Fibroblast of skin of left biceps (primary cell): ENCODE results near the gene PIWIL4.
"Not testable (repeated sequence)": the region's sequence is repeated elsewhere in the genome, so short reads cannot be mapped to it uniquely, and the experiment has no call there.

Source experiments
- DNase-seq, 2 experiments: peaks; one replicate each; pipeline ENCODE4 v3.0.0-alpha.2; 2013; ENCODE audit warnings: low read depth in 2 of 2

The PIWIL4 gene

DNA sequence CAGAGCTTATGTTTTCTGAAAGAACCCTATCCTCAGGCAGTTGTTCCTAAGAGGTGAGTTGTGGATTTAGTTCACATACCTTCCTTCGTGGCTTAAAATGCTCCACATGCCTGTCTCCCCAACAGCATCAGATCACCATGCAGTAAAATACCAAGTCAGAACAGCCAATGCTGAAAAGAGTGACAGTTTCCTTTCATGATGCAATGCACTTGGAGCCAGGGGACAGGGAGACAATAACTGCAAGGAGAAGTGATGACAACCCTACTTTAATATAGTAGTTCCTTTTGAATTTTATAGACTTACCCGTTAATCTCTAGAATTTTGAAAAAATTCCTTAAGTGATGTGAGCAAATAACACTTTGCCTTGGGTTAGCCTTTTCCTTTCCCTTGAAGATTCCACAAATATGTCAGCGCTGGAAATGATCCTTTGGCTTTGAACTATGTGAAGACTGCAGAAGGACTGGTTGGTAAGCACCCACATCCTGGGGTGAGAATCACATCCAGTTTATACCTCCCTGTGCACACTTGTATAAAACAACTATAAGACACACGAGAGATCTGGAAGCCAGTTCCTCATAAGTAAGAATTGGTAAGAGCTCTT is 71.2 kb downstream of the PIWIL4 start:
- no peak for DNase-seq

DNA sequence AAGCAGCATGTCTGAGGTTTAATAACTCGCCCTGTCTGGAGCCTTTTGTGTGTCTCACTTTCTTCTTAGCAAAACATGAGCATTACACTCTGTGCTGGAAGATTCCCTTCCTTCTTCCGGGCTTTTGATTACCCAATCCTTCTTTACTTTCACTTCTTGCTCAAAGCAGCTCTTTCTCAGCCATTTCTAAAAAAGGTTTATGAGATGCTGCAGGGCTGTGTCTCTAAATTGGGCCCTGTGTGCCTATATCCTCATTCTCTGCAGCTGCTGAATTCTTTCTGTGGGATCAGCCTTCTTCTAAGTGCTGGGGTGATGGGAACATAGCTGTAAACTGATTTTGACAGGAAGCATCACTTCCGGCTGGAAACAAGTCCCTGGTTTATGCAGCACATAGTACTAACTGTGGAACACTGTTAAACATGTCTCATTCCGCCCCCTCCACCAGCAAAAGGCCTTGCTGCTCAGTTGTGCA is 71.8 kb downstream of the PIWIL4 start:
- DNase-seq, result no peak

DNA sequence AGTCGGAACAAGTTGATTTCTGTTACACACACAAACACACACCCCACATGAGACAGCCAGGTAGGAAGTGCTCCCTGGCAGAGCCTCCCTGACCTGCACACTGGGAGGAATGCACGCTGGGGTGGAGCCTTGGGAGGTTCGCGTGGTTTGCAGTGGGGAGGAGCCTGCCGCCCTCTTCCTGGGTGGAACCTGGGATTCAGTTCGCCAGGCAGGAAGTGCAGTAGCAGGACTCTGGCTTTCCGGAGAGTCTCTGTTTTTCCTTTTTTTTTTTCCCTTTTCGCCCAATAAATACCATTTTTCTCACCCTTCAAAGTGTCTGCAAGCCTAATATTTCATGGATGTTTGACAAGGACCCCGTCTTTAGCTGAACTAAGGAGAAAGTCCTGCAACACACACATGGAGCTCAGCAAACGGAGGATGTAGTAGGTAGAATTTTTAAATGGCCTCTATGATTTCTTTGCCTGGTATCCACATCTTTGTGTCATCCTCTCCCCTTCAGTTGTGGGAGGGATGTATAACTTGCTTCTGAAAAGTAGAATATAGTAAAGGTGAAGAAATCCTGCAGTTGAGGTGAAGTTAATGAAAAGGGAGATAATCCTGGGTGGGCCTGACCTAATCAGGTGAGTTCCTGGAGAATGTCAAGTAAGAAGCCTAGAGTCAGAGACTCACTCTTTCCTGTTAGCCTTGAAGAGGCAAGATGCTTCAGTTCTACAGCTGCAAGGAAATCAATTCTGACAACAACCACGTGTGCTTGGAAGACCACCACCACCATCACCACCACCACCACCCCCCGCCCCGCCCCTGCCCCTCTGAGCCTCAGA is 72.9 kb downstream of the PIWIL4 start:
- DNase-seq, result no peak

DNA sequence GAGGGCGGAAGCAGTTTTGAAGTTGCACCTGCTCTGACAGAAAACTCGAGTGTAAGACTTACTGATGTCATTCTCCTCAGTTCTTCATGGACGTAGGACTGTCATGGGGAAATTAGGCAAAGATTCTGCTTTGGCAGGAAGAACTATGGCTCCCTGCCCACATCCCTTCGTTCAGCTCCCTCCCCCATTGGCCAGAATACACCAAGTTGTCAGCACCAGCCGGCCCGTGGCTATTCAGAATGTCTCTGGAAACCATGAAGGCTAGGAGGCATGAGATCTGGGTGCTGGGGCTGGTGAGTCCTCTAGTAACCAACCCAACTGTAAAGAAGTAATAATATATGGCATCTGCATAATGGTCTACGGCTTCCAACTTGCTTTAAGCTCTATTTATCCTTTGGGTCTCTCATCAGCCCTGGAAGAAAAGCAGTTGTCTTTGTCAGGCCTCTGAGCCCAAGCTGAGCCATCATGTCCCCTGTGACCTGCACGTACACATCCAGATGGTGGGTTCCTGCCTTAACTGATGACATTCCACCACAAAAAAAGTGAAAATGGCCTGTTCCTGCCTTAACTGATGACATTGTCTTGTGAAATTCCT is 74.1 kb downstream of the PIWIL4 start:
- no peak for DNase-seq

DNA sequence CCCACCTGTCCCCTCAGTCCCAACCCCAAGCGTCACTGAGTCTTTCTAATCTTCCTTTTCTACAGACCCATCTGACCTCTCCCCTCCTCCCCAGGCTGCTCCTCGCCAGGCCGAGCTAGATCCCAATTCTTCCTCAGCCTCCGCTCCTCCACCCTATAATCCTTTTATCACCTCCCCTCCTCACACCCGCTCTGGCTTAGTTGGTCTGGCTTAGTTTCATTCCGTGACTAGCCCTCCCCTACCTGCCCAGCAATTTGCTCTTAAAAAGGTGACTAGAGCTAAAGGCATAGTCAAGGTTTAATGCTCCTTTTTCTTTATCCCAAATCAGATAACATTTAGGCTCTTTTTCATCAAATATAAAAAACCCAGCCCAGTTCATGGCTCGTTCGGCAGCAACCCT is 76.0 kb downstream of the PIWIL4 start:
- not testable (repeated sequence) for DNase-seq

DNA sequence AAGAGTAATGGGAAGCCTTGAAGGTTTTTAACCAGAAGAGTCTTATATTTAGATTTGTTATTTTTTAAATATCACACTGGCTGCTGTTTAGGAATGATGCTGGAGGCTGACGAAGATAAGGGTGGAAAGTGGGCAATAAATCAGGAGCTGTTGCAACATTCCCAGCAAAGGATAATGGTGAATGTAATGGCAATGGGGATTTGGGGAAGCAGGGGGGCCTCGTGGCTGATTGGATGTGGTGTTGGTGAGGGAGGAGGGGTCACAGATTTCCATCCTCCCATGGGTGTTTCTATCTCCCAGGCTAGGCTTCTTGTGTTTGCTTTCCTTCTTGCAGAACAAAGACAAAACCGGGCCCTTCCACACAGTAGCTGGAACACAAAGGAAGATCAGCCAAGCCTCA is 80.8 kb downstream of the PIWIL4 start:
- DNase-seq, result no peak

DNA sequence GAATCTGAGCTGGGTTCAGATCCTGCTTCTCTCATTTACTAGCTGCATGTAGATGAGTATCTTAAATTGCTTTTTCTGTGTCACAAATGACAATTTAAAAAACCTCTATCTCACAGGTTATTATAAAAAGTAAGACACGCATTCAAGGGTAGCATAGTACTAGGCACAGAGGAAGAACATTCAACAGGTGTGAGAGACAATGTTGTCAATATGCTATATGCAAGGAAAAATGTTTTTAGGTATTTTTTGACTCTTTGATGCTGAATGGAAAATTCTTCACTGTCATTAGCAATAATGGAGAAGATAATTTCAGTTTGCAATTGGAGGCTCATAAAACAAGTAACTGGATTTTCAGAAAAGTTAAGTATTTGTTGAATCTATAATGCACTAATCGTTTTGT is 81.6 kb downstream of the PIWIL4 start:
- DNase-seq, result no peak

DNA sequence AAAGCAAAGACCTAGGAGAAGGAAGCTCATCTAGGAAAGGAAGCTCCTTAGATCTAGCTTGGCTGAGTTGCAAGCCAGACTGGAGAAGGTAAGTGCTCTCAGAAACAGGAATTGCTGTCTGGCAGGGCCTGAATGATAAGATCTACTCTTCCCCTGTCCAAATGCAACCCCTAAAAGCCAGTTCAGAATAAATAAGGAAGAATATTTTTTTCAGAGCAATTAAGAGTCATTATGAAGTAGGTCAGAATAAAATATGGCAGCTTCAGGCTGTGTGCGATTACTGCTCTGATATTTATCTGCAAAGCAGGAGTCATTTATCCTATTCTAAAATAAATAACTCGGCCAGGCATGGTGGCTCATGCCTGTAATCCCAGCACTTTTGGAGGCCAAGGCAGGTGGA is 82.1 kb downstream of the PIWIL4 start:
- no peak for DNase-seq

DNA sequence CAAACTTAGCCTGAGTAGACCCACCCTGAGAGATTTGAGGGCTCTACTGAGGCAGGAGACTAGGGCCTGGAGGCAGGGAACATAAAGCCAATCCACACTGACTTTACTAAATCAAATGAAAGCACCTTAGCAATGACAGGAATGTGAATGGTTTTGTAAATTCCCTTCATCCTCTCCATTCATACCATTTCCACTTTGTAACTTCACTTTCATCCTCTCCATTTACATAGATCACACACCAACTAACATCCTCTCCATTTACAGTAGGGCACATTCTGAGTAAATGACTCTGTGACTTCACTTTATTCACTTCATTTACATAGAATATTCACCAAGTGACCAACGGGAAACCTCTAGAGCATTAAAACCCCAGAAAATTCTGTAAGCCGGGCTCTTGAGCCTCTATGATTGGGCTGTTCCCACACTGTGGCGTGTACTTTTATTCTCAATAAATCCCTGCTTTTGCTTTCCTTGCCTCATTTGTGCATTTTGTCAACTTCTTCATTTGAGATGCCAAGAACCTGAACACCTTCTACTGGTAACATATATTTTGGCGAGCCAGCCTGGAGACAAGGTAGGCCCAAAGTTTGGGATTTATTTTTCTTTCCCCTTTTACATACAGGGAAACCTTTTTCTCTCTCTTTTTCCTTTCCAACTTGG is 82.9 kb downstream of the PIWIL4 start:
- DNase-seq, result no peak

DNA sequence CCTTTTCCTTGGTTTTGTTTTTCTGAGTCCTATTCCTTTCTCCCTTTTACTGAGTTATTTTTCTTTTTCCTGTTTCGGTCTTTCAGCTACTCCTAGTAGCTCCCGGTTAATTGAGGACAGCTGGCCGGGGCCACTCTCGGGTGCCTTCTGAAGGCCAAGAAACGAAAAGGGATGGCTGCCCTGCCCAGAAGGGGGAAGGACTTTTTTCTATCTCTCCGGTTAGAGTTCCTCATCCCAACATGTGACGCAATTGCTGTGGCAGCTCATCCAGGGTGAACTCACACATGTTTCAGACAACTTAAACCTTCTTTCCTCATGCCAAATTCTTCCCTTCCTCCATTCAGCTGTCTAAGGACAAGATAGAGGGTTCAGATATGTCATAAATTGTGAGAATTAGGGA is 83.6 kb downstream of the PIWIL4 start:
- DNase-seq, result peak; percentile 85 to 86

DNA sequence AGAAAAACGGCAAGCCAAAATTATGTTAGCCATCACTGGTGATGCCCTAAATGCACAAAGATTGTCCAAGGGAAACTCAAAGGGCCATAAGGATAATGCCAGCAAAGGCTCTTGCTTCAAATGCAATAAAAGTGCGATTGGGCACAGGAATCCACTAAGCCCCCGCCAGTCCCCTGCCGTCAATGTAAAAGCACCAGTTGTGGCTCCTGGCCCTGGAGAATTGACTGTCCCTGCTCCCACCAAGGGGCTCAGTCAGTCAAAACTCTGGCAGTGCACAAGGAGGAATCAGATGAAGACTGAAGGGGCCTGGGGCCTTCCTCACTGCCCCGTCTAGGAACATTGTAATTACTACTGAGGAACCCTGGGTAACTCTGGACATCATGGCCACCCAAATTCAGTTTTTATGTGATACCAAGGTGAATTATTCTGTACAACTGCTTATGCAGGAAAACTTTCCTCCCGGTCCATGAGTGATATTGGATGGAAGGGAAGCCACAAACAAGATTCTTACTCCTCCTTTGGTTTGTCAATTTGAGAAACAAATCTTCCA is 85.6 kb downstream of the PIWIL4 start:
- DNase-seq, result no peak

DNA sequence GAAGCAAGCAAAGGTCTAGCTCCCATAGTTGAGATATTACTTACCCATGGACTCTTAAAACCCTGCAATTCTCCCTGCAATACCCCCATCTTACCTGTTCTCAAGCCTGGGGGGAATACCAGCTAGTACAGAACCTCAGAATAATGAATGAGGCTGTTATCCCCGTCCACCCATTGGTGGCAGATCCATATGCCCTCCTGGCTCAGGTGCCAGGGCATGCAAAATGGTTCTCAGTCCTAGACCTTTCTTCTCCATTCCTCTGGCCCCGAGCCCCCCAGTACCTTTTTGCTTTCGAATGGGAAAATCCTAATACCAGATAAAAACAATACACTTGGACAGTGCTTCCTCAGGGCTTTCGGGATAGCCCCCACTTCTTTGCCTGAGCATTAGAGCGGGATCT is 86.4 kb downstream of the PIWIL4 start:
- DNase-seq, result no peak

DNA sequence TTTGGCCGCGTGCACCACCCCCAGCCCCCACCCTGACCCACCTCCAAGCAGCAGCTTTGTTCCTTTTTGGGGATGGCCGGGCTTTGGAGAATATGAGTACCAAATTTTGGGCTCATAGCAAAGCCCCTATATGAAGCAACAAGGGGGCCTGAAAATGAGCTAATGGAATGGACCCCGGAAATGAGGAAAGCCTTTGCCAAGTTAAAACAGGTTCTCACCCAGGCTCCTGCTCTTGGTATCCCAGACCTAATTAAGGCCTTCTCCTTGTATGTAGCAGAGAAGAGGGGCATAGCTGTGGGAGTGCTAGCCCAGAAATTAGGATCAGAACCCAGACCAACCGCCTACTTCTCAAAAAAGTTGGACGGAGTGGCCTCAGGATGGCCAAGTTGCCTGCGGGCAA is 87.0 kb downstream of the PIWIL4 start:
- DNase-seq, result no peak

DNA sequence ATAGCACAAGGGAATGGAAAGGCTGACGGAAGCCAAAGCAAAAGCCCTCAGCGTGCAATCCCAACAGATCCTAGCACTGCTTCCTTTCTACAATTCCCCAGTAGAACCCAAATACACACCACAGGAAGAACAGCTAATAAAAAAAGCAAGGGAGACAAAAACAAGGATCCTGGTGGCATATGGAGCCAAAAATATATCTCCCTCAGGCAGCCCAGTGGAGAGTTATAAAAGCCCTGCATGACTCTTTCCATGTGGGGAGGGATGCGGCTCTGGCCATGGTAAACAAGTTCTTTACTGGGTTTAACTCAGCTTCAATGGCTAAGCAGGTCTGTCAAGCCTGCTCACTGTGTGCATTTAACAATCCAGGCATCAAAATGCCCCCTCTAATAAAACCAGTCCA is 88.1 kb downstream of the PIWIL4 start:
- no peak for DNase-seq

DNA sequence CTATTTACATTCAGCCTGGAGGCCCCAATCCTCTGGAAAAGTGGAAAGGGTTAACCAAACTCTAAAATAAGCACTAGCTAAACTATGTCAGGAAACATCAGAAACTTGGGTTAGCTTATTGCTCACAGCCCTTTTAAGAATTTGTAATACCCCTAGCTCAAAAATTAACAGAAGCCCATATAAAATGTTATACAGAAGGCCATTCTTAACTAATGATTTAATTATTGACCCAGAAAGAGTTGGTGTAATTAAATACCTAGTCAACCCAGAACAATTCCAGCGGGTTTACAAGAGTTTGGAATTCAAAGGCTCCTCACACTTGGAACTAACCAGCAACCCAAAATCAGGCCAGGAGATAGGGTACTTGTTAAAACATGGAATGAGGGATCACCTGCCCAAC is 88.8 kb downstream of the PIWIL4 start:
- no peak for DNase-seq

DNA sequence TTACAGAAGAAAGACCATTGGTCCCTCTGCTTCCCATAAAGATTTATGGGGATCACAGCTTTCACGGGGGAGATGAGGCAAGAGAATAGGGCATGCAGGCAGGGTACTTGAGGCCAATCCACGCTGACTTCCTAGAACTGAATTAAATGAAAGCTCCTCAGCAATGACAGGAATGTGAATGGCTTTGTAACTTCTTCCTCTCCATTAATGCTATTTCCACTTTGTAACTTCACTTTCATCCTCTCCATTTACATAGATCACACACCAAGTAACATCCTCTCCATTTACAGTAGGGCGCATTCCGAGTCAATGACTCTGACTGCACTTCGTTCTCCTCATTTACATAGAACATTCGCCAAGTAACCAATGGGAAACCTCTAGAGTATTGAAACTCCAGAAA is 89.8 kb downstream of the PIWIL4 start:
- DNase-seq, result no peak

DNA sequence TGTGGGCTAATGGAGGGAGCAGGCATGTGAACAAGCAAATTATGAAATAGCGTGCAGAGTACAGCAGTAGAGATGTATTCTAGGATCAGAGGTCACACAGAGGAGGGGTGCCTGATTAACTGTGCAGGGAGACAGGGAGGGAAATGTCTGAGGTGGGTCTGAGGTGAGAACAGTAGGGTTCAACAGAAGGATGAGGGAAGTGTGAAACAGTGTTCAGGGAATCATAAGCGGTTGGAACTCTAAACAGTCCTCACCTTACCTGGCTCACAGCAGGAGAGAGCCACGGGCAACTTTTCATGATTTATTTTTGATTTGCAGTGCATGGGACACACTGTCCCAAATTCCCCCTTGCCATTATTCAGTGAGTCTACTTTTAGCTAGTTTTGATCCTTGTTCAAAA is 90.5 kb downstream of the PIWIL4 start:
- DNase-seq, result no peak

DNA sequence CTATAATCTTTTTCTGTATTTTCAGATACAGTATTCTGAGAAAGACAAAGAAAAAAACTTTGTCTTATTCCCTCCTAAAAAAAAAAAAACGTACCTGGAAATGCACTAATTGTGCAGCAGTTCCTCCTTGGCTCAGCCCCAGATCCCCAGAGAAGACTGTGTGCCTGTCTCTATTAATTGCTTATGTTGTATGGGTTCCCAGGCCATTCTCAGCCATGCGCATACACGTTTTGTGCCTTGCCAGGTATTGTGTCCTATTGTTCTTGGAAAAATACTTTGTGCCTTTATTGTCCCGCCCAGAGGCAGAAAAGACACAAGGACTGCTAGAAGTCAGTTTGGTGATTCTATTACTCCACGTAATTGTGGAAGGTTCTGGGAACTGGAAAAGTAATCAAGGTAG is 91.2 kb downstream of the PIWIL4 start:
- DNase-seq, result no peak

DNA sequence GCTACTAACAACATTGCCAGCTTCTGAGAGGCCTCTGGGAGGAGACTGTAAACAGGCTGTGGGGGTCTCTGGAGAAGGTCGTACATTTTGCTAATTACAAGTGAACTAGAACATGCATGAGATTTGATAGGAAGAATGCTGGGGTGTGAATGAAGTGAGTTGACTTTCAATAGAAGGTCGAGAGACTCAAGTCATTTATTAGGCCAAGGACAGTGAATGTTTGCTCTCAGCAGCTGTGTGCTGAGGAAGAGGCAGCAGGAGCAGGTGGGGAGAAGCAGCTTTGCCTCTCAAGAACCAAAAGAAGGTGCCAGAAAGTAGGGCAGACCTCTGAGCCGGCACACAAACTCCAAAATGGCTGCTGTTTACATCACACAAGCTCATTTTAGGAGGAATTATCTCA is 91.7 kb downstream of the PIWIL4 start:
- DNase-seq, result no peak

DNA sequence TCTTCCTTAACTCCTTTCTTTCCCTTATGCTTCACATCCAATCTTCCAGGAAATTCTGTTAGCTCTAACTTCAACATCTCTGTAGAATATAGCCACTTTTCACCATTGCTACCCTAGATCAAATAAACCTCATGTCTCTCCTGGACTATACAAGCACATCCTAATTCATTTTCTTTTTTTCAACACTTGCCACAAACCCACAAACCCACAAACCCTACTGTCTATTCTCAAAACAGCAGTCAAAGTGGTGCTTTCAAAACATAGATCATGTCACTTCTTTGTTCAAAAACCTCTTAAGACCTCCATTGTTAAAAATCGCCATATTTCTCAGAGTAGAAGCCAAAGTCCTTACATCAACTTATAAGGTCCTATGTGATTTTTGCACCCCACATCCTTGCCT is 94.3 kb downstream of the PIWIL4 start:
- DNase-seq, result no peak

DNA sequence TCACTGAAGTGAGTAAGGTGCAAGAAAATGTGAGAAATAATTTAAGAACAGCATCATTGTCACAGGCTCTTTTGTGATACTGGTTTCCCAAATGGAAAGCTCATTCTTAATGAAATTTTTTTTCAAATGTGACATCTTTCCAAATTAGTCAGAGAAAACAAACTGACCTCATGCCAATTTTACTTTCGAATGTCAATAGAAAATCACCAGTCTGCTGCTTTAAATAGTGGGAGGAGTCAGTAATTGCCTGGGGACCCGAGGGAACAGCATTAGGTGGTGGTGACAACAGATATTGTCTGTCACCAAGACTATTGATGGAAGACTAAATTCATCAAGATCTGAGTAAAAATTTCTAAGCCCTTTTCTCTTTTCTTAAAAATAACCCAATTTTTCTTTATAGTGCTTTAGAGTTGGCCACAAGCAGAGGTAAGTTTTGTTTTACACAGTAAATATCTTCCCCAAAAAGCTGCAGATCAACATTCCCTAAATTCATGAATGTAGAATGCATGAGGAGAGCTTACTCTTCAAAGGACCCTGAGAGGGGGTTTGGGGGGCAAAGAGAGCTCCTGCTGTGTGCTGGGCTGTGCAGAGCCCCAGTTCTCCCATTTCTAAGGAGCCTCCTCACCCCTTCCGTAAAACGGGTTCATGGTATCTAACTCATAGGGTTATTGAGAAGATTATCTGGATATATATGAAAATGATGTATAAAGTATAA is 95.1 kb downstream of the PIWIL4 start:
- DNase-seq, result no peak
